ENCODE data around the gene PLCB4. TPM values are rescaled to one million over a fixed set of nuclear protein-coding genes. Genes with fewer than 3 reads are reported as not detected.

PLCB4 gene
- total RNA-seq, 1 experiment from 2014 or later = 10.1 TPM

- H3K27ac ChIP-seq (ENCODE audit: insufficient read length, low read depth, low read length) = no peak overlapping the region
- no peak overlapping the region for H2AK5ac ChIP-seq (ENCODE audit: insufficient read length, low read length)
- no peaks in the 10 kb centered on the region for H3K9me3 ChIP-seq (ENCODE audit: control insufficient read depth, low read depth, low read length)
- Mint-ChIP-seq H3K4me1 (peaks cover 8 to 12% of the 10 kb centered on the region in 2 experiments), H3K27ac (peak overlapping the region; percentile 48 to 93 (median 83); a peak in 6 of 7 replicates), H3K4me3 (no peak overlapping the region), H3K27me3 (ENCODE audit: low read depth) (no peaks in the 10 kb centered on the region), H3K36me3 (ENCODE audit: insufficient read depth in 1 of 3, low read depth in 3 of 3) (no peaks in the 10 kb centered on the region), H3K9me3 (no peaks in the 10 kb centered on the region)
- H3K27me3 ChIP-seq (ENCODE audit: insufficient read depth, low read length) = no peaks in the 10 kb centered on the region
- H4K5ac ChIP-seq (ENCODE audit: insufficient read length, low read depth, low read length) = no peak overlapping the region
- no peak overlapping the region for H3K56ac ChIP-seq (ENCODE audit: insufficient read length, low read depth, low read length)
- H2BK20ac ChIP-seq (ENCODE audit: low read depth, low read length, poor library complexity, severe bottlenecking) = no peak overlapping the region
- no peak overlapping the region for H3K9ac ChIP-seq (ENCODE audit: extremely low read depth, insufficient read length, low read length)
- H3K4me1 ChIP-seq (ENCODE audit: insufficient read depth, low read length) = no peaks in the 10 kb centered on the region
- no peak overlapping the region for H2AFZ ChIP-seq (ENCODE audit: low read length)
- H3K4me2 ChIP-seq (ENCODE audit: insufficient read depth, insufficient read length, low read length) = no peak overlapping the region
- no peak overlapping the region for H4K91ac ChIP-seq (ENCODE audit: insufficient read length, low read depth, low read length)
- H2BK15ac ChIP-seq (ENCODE audit: low read depth, low read length) = no peak overlapping the region
- DNase-seq = no peak
- H3K79me1 ChIP-seq (ENCODE audit: insufficient read depth, low read depth, low read length, poor library complexity, severe bottlenecking) = no peaks in the 10 kb centered on the region
- TF ChIP-seq CTCF (conservative IDR thresholded peaks at IDR 0.05) = no peak
- H3K23me2 ChIP-seq (ENCODE audit: insufficient read length, low read depth, low read length, poor library complexity, severe bottlenecking) = no peaks in the 10 kb centered on the region
- no peak overlapping the region for H3K4ac ChIP-seq (ENCODE audit: low read depth, low read length)
- H3K79me2 ChIP-seq (ENCODE audit: insufficient read depth, low read length) = no peaks in the 10 kb centered on the region
- H3K23ac ChIP-seq (ENCODE audit: insufficient read length, low read depth, low read length) = no peak overlapping the region
- no peaks in the 10 kb centered on the region for H4K20me1 ChIP-seq (ENCODE audit: control insufficient read depth, insufficient read depth, insufficient read length)
- H2BK12ac ChIP-seq (ENCODE audit: insufficient read length, low read depth, low read length) = no peak overlapping the region
- WGBS (ENCODE audit: extremely low coverage, insufficient read length, low lambda C conversion rate) = no CpG with 5 or more reads among the region's 5 CpGs
- no peak overlapping the region for H2BK120ac ChIP-seq (ENCODE audit: low read depth, low read length, poor library complexity, severe bottlenecking)
- H3T11ph ChIP-seq (ENCODE audit: low read length) = no peak overlapping the region
- H3K18ac ChIP-seq (ENCODE audit: insufficient read length, low read depth, low read length) = no peak overlapping the region
- no peak overlapping the region for H4K8ac ChIP-seq (replicated peaks; ENCODE audit: insufficient read length, low read depth, low read length)
- H2BK5ac ChIP-seq (ENCODE audit: insufficient read length, low read length) = no peak overlapping the region
- no peak overlapping the region for H3K14ac ChIP-seq (ENCODE audit: insufficient read depth, low read length)
Observed at GRCh38 chr20:9210356-9210755, 141.5 kb downstream of the PLCB4 start.
